Erythroblast (primary cell): ENCODE measurements around the gene KCNG2.

Experiments
- GATA1 ChIP-seq: IDR thresholded peaks from 2 replicates; pipeline ENCODE4 v1.6.1; 2011; ENCODE audit warnings: low read depth, mild to moderate bottlenecking, control low read depth, low read length, moderate library complexity
- POLR2A ChIP-seq: IDR thresholded peaks from 2 replicates; pipeline ENCODE4 v1.6.1; 2011; ENCODE audit warnings: mild to moderate bottlenecking, low read length

GRCh38 chr18:79750980-79751571 lies 46.7 kb upstream of the KCNG2 start:
- TF ChIP-seq POLR2A (no peak), GATA1 (no peak)
